Smooth muscle cell of the umbilical artery (primary cell): ENCODE measurements around the gene ANKS6. TPM values are rescaled to one million over a fixed set of nuclear protein-coding genes. Genes with fewer than 3 reads are reported as not detected.

Source experiments
- total RNA-seq: library from RNA; depleted of rRNA; stranded (reverse); fragments of >200 nt; gene quantifications from 2 replicates; pipeline ENCODE4 v1.2.3, GENCODE V29; 2014

The ANKS6 gene
- total RNA-seq, result 11.3 and 23.5 TPM in 2 replicates

GRCh38 chr9:98796364-98797101 is at the start of gene ANKS6:
Gene ANKS6 (minus strand): TSS chr9:98796555. CDS start chr9:98796491, 64 bp downstream.

DNA sequence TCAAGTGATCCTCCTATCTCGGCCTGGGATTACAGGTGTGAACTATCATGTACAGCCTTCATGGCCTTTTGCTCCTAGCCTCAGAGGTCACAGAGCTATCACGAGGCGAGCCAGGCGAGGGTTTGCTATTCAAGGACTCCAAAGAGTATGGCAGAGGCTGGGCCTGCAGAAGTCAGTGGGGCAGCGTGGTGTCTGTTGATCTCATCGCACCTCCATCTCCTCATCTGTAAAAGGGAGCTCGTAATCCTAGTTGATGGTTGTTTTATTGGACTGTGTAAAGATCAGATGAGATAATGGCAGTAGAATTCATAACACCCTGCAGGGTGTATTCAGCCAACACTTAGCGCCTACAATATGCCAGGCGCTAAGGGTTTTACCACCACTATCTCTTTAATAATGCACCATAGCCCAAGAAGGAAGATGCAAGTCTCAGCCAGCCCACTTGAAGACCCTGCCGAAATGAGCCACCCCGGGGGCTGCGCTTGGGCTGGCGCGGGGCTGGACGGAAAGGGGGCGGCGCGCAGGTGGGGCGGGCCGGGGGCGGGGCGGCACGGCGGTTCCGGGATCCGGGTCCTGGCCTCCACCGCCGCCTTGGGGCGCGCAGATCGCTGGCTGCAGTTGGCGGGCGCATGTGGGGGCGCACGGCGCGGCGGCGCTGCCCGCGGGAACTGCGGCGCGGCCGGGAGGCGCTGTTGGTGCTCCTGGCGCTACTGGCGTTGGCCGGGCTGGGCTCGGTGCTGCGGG is 10.9 kb upstream of the ANKS6 start, which contains the start of gene GALNT12:
Gene GALNT12 (plus strand): TSS at position 601 of the 744 bp plus-strand sequence. CDS start 29 bp downstream, at position 630.

DNA sequence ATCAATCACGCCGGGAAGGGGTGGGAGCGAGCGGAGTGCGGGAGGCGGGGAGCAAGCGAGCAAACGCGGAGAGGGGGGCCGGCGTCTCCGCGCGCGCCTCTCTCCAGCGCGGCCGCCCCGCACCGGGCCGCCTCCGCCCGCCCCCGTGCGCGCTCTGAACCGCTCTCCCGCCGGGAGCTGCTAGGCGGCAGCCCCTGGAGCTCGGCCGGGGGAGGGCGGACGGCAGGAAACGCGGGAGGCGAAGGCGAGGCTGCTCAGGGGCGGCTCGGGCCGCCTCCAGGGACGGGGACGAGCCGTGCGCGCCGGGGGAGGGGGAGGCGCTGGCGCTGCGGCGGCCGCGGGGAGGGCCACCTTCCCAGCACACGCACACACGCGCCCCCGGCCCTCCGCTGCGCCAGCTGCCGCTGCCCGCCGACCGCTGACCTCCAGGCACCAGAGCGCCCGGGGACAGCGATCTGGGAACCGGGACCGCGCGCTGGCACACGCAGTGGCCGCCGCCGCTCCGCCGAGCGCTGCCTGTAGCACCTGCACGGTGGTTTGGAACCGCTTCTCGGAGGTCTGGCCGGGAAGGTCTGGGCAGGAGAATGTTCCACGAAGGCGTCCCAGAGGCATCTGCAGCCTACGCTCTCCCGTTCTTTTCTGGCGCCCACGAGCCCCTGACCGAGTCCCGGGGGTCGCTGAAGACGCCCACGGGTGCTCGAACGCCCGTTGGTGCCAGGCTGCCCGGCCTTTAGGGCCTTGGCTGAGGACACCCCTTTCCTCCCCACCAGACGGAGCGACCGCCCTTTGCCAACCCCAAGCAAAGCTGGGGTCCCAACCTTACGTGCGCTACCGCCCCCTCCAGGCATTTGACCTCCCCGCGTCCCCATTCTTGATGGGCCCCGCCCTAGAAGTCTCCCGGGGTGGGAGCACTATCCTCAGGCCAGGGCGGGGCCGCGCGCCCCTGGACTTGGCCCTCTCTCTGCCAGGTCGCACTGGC is 87.1 kb downstream of the ANKS6 start, which contains the start of gene GABBR2:
Gene GABBR2 (minus strand): TSS at position 3 of the 979 bp plus-strand sequence. CDS start 198 bp downstream, outside the sequence.

Other genes with a start within 250 kb of the ANKS6 start
- 0.55 and 0.89 TPM in 2 replicates for gene GABBR2, start 87.6 kb downstream of the ANKS6 start, total RNA-seq
- 72.3 and 104 TPM in 2 replicates for gene GALNT12, start 11.1 kb upstream of the ANKS6 start, total RNA-seq
- gene COL15A1, start 147.4 kb upstream of the ANKS6 start, total RNA-seq, result 19.0 and 49.9 TPM in 2 replicates